ENCODE data around the gene HS3ST1.

DNA sequence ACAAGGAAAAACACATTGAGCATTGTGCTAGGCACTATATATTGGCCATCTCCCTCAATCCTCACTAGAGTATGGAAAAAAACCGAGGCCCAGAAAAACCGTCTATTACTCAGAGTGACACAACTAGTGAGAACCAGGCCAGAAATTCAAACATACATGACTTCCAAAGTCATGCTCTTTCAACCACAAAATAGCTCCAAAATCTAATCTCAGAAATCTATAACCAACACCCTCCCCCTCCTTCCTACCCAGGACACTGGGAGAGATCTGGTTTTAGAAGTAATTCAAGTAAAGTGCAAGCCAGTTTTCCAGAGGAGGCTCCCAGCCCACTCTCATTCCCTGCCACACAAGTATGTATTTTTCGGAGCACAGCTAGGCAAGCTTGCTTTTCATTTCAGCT is 7.6 kb downstream of the HS3ST1 start:
- TF ChIP-seq FOXA1 (IDR thresholded peaks at IDR 0.05) (no peak), ZNF384 (IDR thresholded peaks at IDR 0.05) (no peak), L3MBTL2 (conservative IDR thresholded peaks at IDR 0.05) (no peak), SUZ12 (IDR thresholded peaks at IDR 0.05) (no peak), HDGF (IDR thresholded peaks at IDR 0.05; ENCODE audit: borderline replicate concordance) (no peak), BHLHE40 (IDR thresholded peaks at IDR 0.05; ENCODE audit: borderline replicate concordance) (no peak), ELF4 (IDR thresholded peaks at IDR 0.05) (no peak), TARDBP (IDR thresholded peaks at IDR 0.05) (no peak), SP1 (IDR thresholded peaks at IDR 0.05) (no peak), NFRKB (IDR thresholded peaks at IDR 0.05) (no peak), ARNT (IDR thresholded peaks at IDR 0.05) (no peak)
- TF ChIP-seq, protein P1, sequence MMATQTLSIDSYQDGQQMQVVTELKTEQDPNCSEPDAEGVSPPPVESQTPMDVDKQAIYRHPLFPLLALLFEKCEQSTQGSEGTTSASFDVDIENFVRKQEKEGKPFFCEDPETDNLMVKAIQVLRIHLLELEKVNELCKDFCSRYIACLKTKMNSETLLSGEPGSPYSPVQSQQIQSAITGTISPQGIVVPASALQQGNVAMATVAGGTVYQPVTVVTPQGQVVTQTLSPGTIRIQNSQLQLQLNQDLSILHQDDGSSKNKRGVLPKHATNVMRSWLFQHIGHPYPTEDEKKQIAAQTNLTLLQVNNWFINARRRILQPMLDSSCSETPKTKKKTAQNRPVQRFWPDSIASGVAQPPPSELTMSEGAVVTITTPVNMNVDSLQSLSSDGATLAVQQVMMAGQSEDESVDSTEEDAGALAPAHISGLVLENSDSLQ (IDR thresholded peaks at IDR 0.05), result no peak
